GM19324 (cell line): ENCODE measurements around the gene SNAP23.

Experiments
- ATAC-seq: cut with Tn5 transposase; IDR thresholded peaks from one replicate; pipeline ENCODE4 v1.9.1; 2021; ENCODE audit warnings: mild to moderate bottlenecking, moderate library complexity; ENCODE audit not compliant: unreplicated experiment, low FRiP score

Gene SNAP23

GRCh38 chr15:42495361-42496212 is at the start of gene SNAP23:
TSS of gene SNAP23 (plus strand) at chr15:42495634. CDS start at chr15:42511847, 16,213 bp downstream.
- peak; percentile 78 for ATAC-seq

- no peak for ATAC-seq
Measured at GRCh38 chr15:42447599-42447998, 47.8 kb upstream of the SNAP23 start.

- ATAC-seq, result no peak
Measured at GRCh38 chr15:42448281-42448680, 47.2 kb upstream of the SNAP23 start.

- ATAC-seq, result no peak
Measured at GRCh38 chr15:42449770-42450424, 45.5 kb upstream of the SNAP23 start.

GRCh38 chr15:42450425-42450790 is 45.0 kb upstream of the SNAP23 start:
- no peak for ATAC-seq

- no peak for ATAC-seq
Measured at GRCh38 chr15:42453826-42454225, 41.6 kb upstream of the SNAP23 start.

GRCh38 chr15:42456531-42456930 is 38.9 kb upstream of the SNAP23 start:
- ATAC-seq, result no peak

GRCh38 chr15:42456971-42457370 is 38.5 kb upstream of the SNAP23 start:
- no peak for ATAC-seq

GRCh38 chr15:42457445-42458442 is 37.7 kb upstream of the SNAP23 start:
- peak; percentile 72 for ATAC-seq

GRCh38 chr15:42461261-42461660 is 34.2 kb upstream of the SNAP23 start:
- no peak for ATAC-seq

- no peak for ATAC-seq
Measured at GRCh38 chr15:42465520-42466259, 29.7 kb upstream of the SNAP23 start.

- ATAC-seq, result no peak
Measured at GRCh38 chr15:42471002-42471401, 24.4 kb upstream of the SNAP23 start.

- no peak for ATAC-seq
Measured at GRCh38 chr15:42474827-42475226, 20.6 kb upstream of the SNAP23 start.

- ATAC-seq, result no peak
Measured at GRCh38 chr15:42482701-42483100, 12.7 kb upstream of the SNAP23 start.

- ATAC-seq, result no peak
Measured at GRCh38 chr15:42483677-42484076, 11.8 kb upstream of the SNAP23 start.

GRCh38 chr15:42490291-42490670 is 5.2 kb upstream of the SNAP23 start:
- ATAC-seq, result no peak

GRCh38 chr15:42490671-42491538 is 4.5 kb upstream of the SNAP23 start, which contains the start of gene ZNF106:
TSS of gene ZNF106 (minus strand) at chr15:42491141. CDS start at chr15:42472289, 18,852 bp downstream.
- ATAC-seq, result peak; percentile 67

GRCh38 chr15:42491539-42492225 is 3.8 kb upstream of the SNAP23 start:
- ATAC-seq, result no peak
